ENCODE results near the gene CLCN2.

DNA sequence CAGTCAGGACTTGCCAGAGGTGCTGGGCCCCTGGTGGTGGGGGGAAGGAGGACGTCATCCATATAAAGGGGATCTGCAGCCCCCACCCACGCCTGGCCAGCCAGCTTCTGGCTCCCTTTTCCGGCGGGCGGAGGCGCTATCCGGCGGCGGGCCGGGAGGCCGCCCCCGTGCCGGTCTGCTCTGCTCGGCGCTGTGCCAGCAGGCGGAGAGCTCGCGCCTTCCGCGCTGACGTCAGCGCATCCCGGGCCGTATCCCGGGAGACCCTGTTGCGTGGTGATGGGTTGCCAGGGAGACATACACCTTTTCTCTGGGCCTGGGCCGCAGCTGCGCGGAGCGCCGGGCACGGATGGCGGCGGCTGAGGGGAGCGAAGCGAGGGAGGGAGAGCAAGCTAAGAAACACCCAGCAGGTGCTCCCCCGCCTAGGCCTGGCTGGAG, 22.9 kb downstream of the CLCN2 start:
- TF ChIP-seq POLR2A (IDR thresholded peaks at IDR 0.05; ENCODE audit: low read depth, low read length) (no peak), POLR2AphosphoS5 (IDR thresholded peaks at IDR 0.05; ENCODE audit: low read depth, low read length) (no peak), TAF1 (IDR thresholded peaks at IDR 0.05; ENCODE audit: borderline replicate concordance, low read depth, low read length) (no peak)
